NCI-H1417 treated with DMSO at 0.1 percent for 48 hours (cell line): Measurements from ENCODE around the gene RAET1G.
A peak's percentile ranks its signal among the peaks of the same experiment; 100 is the strongest.
"Not testable (repeated sequence)": the region's sequence is repeated elsewhere in the genome, so short reads cannot be mapped to it uniquely, and the experiment has no call there.

ENCODE experiments used
- DNase-seq: peaks from one replicate; lab custom pipeline; 2025; lab: John Stamatoyannopoulos, UW

RAET1G gene

GRCh38 chr6:149953934-149954327 is 31.0 kb upstream of the RAET1G start:
- not testable (repeated sequence) for DNase-seq

- not testable (repeated sequence) for DNase-seq
Measured at GRCh38 chr6:149953390-149953789, 30.5 kb upstream of the RAET1G start.

GRCh38 chr6:149951626-149952025 is 28.7 kb upstream of the RAET1G start:
- no peak for DNase-seq

GRCh38 chr6:149951096-149951495 is 28.2 kb upstream of the RAET1G start:
- DNase-seq, result no peak

GRCh38 chr6:149950423-149950822 is 27.5 kb upstream of the RAET1G start:
- DNase-seq, result no peak

GRCh38 chr6:149948616-149949015 is 25.7 kb upstream of the RAET1G start:
- DNase-seq, result no peak

GRCh38 chr6:149948011-149948410 is 25.1 kb upstream of the RAET1G start:
- DNase-seq, result no peak

- not testable (repeated sequence) for DNase-seq
Measured at GRCh38 chr6:149947533-149947932, 24.6 kb upstream of the RAET1G start.

- DNase-seq, result not testable (repeated sequence)
Measured at GRCh38 chr6:149946631-149947030, 23.7 kb upstream of the RAET1G start.

- not testable (repeated sequence) for DNase-seq
Measured at GRCh38 chr6:149945276-149945675, 22.4 kb upstream of the RAET1G start.

GRCh38 chr6:149943321-149943720 is 20.4 kb upstream of the RAET1G start:
- DNase-seq, result not testable (repeated sequence)

- DNase-seq, result no peak
Measured at GRCh38 chr6:149942461-149942829, 19.5 kb upstream of the RAET1G start.

GRCh38 chr6:149941583-149942460 is 18.9 kb upstream of the RAET1G start, which contains the start of gene ULBP2:
Gene ULBP2, plus strand, starts transcription at chr6:149942014. Its CDS starts 59 bp downstream, at chr6:149942073.
- DNase-seq, result peak; percentile 81

- DNase-seq, result no peak
Measured at GRCh38 chr6:149940672-149940982, 17.7 kb upstream of the RAET1G start.

GRCh38 chr6:149939909-149940671 is 17.2 kb upstream of the RAET1G start:
- DNase-seq, result no peak

GRCh38 chr6:149939356-149939648 is 16.4 kb upstream of the RAET1G start:
- no peak for DNase-seq

GRCh38 chr6:149938571-149939355 is 15.8 kb upstream of the RAET1G start:
- no peak for DNase-seq

GRCh38 chr6:149938013-149938570 is 15.2 kb upstream of the RAET1G start:
- not testable (repeated sequence) for DNase-seq

GRCh38 chr6:149936743-149937142 is 13.8 kb upstream of the RAET1G start:
- DNase-seq, result no peak

GRCh38 chr6:149935668-149936067 is 12.7 kb upstream of the RAET1G start:
- no peak for DNase-seq

GRCh38 chr6:149935246-149935645 is 12.3 kb upstream of the RAET1G start:
- DNase-seq, result no peak
